Liver (tissue), 3 donors: ENCODE data around the gene SEMA6B.

ENCODE experiments used
- NR2F2 ChIP-seq: IDR thresholded peaks from 2 replicates; pipeline ENCODE4 v1.6.1; 2016; ENCODE audit warnings: antibody characterized with exemption
- RAD21 ChIP-seq, 2 donors: IDR thresholded peaks; 2 replicates each; pipeline ENCODE4 v1.6.1; 2016; ENCODE audit warnings: antibody characterized with exemption in 2 of 2, mild to moderate bottlenecking in 2 of 2
- RXRA ChIP-seq, 2 donors: IDR thresholded peaks; 2 replicates each; pipeline ENCODE4 v1.6.1; 2017 to 2018; ENCODE audit warnings: antibody characterized with exemption in 2 of 2, mild to moderate bottlenecking in 1 of 2
- TAF1 ChIP-seq: conservative IDR thresholded peaks from 2 replicates; pipeline ENCODE4 v1.6.1; 2016; ENCODE audit warnings: antibody characterized with exemption, mild to moderate bottlenecking
- TF ChIP-seq, protein P1 (sequence below): fragments of 150-350 bp; IDR thresholded peaks from 2 replicates; pipeline ENCODE4 v1.5.1; 2017; ENCODE audit warnings: improper control_type of control experiment, low read depth, low read length; ENCODE audit not compliant: missing input control
- donor health status: healthy.
- donor health status: healthy.

- TF ChIP-seq, protein P1, sequence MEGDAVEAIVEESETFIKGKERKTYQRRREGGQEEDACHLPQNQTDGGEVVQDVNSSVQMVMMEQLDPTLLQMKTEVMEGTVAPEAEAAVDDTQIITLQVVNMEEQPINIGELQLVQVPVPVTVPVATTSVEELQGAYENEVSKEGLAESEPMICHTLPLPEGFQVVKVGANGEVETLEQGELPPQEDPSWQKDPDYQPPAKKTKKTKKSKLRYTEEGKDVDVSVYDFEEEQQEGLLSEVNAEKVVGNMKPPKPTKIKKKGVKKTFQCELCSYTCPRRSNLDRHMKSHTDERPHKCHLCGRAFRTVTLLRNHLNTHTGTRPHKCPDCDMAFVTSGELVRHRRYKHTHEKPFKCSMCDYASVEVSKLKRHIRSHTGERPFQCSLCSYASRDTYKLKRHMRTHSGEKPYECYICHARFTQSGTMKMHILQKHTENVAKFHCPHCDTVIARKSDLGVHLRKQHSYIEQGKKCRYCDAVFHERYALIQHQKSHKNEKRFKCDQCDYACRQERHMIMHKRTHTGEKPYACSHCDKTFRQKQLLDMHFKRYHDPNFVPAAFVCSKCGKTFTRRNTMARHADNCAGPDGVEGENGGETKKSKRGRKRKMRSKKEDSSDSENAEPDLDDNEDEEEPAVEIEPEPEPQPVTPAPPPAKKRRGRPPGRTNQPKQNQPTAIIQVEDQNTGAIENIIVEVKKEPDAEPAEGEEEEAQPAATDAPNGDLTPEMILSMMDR = no peak
- TF ChIP-seq NR2F2 (no peak), TAF1 (no peak), RAD21 (IDR thresholded peaks at IDR 0.05) (no peak), RXRA (IDR thresholded peaks at IDR 0.05) (no peak)
These were observed 28.8 kb upstream of the SEMA6B start for GRCh38 chr19:4588291-4588761.
